HG02852 (cell line): ENCODE results near the gene SLC35E1.
"Not testable (repeated sequence)": the region's sequence is repeated elsewhere in the genome, so short reads cannot be mapped to it uniquely, and the experiment has no call there.

Source experiments
- ATAC-seq: cut with Tn5 transposase; IDR thresholded peaks from one replicate; pipeline ENCODE4 v1.9.1; 2021; ENCODE audit warnings: mild to moderate bottlenecking, moderate library complexity; ENCODE audit not compliant: unreplicated experiment

The SLC35E1 gene

DNA sequence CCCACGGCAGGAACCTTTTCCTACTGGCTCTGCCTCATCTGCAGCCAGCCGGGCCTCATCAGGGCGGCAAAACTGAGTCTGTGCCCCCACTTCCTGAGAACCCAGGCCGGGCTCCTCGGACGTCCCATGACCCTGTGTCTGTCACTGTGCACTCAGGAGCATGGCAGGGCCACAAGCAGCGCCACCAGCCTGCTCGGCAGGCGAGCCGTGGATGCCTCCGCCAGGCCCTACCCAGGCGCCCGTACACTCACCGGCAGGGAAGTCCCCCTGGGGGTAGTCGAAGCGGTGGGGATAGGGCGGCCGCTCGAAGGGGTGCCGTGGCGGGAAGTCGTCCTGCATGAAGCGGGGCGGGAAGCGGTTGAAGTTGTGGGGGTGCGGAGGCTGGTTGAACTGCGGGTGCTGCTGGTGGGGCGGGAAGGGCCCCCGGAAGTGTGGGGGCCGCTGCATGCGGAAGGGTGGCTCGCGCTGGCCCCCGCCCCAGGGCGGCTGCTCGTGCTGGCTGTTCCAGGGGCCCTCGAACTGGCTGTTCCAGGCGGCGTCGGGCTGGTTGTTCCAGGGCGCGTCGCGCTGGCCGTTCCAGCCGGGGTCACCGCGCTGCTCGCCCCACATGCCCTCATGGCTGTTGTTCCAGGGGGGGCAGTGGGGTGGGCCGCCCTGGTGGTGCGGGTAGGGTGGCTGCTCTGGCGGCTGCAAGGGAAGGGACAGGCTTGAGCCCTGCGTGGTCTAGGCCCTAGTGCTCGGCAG, 47.1 kb downstream of the SLC35E1 start:
- no peak for ATAC-seq

DNA sequence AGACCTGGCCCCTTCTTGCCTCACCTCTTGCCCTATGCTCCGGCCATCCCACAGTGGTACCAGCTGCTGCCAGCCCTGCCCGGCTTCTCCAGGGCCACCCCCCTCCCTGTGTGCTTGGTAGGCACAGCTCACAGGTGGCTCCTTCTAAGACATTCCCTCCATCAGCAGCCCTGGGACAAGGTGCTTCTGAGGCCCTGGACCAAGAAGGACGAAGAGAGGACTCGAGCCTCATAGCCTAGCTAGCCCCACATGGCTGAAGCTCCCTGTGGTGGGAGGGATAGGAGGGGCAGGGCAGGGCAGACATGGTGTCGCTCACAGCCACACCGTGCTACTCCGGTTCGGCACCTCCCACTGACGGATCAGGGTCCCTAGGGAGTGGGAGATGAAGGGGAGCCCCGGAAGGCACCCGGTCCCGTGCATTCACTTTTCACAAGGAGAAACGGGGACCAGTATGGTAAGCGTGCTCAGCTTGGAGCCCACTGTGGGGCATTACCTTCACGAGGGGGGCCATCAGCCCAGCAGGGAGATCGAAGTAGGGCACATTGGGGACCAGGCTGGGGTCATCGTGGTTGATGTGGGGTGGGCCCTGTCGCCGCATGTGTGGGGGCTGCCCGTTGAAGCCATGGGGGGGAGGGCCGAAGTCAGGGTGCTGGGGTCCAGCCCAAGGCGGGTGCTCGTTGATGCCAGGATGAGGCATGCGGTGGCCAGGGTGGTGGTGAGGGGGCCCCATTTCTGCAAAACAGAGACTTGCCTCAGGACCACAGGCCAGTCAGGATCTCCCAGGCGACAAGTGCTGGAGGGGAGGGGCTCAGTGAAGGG, 49.4 kb downstream of the SLC35E1 start:
- ATAC-seq, result no peak

DNA sequence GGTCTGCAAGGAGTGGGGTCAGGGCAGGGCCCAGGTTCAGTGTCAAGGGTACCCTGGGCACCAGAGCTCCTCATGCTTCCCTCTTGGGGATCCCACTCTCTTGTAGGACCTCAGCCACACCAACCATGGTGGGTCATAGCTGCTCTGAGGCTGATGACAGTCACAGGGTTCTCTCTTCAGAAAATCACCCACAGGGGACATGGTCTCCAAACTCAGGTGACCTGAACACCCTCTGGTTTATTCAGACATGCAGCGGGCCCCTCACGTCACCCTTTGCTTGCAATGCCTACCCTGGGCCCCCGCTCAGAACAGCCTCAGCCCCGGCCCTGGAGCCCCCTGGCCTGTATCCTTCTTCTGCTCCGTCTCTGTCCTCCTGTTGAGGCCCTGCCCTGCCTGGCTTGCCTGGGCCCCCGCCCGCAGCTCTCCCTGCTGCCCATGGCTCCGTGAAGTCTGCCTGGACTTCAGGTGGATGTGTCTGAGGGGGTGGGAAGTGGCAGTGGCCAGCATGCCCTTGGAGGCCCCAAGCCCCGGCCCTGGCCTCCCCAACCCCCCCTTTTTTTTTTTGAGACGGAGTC, 50.4 kb downstream of the SLC35E1 start:
- no peak for ATAC-seq

DNA sequence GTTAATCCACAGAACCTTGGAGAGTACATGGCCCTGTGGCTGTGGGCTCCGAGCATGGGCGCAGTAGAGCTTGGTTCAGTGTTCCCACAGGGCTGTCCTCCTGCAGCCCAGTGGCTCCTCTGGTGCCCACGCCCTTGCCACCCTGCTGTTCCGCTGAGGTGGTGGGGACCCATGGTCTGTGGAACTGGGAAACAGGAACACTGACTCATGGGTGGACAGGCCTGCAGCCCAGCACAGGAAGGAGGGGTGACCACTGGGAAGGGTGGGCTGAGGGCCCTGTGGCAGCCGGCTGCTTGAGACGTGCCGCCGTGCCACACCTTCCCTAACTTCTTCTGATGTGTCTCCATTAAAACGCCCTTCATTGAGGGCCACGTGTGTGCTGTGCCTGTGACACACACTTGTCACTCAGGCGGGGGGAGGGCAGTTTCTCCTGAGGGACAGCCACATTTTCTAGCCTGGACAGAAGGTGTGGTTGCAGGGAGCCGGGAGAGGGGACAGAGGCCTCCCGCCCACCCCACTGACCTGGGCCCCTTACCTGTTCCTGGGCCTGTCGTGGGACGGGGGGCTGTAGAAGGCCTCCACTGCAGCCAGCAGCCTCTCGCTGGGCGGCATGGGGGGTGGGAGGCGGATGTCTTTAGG, 51.1 kb downstream of the SLC35E1 start:
- no peak for ATAC-seq

DNA sequence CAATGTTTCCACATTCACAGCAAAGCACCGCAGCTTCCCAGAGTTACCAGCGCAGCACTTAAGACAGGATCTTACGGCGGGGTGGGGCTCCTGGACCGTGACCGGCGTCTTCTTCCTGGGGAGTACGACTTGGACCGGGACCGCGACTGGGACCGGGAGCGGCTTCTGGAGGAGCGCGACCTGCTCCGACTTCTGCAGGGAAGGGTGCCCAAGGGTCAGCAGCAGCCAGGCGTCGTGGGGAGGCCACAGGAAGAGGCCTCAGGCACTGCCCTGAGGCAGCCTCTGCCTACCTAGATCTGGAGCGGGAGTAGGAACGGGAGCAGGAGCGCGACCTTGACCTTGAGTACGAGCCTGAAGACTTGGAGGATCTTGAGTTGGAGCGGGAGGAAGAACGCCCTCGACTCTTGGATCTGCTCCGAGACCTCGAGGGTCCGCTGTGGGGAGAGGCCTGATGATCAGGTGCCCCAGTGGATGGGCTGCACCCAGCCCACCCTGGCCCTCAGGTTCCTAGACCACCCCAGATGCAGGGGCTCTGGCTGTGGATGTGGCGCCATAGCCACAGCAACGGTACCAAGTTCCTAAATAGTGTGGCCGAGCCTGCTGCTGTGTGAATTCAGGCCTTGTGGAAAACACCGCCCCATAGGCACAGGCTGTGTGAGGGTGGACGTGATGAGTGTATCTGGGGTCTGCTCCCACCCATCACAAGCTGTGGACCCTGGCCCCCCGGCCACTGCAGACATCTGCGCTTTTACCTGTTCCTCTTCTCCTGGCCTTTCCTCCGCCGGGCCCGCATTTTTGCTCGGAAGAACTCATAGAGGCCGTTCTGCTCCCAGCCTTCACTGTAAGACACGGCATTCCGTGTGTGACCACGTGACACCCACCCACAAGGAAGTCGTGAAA, 51.9 kb downstream of the SLC35E1 start:
- no peak for ATAC-seq

DNA sequence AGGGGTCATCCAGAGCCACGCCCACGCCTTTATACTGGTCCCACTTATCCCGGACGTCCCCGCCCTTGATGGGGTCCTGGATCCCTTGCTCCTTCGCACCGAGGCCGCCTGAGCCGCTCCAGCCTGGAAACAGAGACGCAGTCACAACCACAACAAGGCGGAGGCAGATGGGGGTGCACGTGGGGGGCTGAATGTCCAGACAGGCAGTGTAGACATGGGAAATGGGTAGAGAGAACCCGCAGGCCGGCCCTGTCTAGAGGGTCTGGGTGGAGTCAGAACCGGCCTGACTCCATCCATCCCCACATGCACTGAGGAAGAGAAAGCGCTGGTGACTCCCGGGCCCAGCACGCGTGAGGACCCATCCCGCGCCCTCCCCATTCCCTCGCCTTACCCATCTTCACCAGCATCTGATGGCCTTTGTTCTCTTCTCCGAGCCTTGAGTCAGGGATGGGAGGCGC, 53.0 kb downstream of the SLC35E1 start:
- ATAC-seq, result no peak

DNA sequence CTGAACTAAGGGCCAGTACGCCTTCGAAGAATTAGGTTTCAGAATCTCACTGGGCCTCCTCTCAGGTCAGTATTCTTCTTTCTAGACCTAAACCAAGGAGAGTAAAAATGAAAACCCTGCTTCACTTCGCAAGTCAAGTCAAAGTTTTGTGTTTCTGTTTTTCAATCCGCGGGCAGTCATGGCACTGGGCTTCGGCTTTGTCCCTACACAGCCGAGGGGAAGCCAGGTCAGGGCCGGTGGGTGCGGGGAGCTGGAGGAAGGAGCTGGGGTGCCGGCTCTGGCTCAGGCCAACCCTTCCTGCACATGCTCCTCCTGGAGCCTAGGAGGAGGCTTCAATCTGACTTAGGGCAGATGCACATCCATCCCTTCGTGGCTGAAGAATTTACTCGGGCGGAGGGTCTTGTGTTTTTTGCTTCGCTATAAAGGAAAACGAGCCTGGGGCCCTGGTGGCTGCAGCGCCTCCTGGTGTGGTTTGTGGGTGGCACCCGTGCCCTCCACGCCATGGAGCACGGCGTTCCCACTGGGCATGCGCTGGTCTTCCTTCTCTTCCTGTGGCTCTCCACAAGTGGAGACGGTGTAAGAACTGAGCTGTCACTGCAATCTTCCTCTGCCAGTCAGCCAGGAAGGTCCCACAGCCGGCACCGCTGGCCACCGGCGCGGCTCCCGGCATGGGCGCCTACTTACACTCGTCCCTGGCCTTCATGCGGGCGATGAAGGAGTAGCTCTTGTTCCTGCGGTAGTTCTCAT, 53.6 kb downstream of the SLC35E1 start:
- ATAC-seq, result no peak

DNA sequence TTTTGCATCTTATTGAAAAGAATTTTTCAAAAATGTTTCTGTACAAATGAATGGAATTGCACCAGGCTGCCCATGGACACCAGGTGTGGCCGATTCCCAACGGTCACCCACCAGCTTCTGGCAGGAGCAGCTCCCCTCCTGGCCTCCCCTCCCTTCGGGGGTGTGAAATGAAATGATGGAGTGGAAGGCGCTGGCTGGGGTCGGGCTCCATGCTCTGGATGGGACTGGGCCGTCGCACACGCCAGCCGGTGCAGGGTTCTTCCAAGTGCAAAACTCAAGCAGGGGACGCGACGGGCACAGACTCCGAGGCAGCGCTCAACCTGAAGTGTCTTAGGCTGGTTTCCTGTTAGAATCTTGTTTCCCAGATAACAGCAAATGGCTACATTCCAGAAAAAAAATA, 54.2 kb downstream of the SLC35E1 start:
- ATAC-seq, result no peak

DNA sequence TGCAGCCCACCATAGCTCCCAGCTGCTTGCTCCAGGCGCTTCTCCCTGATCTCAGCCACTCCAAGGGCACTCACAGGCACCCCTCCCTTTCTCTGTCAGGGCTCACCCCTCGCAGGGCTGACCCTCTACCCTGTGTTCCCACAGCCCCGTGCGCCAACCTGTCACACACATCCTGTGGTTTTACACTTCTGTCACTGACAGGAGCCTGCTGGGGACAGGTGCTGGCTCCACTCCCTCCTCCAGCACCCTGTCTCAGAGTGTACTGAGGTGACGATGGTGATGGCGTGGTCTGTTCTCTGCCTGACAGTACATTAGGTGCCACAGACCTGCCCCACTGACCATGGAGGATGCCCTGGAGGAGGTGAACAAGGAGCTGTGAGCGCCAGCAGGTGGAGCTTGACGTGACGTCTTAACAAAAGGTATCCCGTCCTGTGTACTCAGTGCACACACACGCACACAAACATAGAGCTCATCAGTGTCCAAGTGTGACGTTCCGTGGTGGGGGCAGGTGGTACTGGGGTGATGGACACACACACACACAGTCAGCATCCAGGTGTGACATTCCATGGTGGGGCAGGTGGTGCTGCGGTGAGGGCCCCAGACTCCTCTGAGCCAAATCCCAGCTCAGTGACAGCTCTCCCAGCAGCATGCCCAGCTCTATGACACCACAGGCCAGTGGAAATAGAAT, 55.1 kb downstream of the SLC35E1 start:
- no peak for ATAC-seq

DNA sequence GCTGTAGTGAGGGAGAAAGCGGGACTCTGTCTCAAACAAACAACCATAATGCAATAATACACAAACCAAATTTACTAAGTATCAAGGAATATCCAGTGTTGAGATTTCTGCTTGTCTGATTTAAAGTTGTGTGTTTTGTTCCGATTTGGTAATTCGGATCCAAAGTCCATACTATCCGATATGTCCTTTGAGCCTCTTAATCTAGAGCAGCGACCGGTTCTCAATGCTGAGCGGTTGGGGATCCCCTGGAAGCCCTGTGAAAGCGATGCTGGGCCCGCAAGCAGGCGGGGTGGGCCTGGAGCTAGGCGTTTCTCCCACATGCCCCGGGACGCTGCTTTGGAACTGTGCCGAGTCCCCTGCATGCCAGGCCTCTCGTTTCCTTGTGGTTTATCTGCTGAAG, 55.8 kb downstream of the SLC35E1 start:
- no peak for ATAC-seq

DNA sequence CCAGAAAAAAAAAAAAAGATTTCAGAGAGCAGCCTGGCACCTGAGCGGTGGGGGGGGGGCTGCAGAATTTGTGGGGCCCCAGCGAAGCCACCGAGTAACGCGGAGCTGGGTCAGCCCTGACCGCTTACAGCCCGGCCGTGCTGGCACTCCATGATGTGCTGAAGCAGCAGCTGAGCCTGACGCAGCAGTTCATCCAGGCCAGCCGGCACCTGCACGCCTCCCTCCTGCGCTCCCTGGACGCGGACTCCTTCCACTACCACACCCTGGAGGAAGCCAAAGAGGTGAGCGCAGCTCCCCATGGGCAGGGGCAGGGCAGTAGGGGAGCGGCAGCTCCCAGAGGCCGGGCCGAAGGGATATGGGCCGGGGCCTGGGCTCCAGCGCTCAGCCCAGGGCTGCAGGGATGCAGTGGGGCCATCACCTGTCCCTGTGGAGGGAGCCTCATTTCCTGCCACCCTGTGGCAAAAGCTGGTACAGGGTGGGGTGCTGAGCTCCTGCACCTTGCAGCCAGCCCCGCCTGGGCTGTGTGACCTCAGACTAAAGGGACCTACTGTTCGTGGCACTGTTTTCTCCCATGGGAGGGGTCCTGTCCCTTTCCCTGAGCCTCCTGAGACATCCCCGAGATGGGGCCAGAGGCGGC, 57.7 kb downstream of the SLC35E1 start:
- no peak for ATAC-seq

DNA sequence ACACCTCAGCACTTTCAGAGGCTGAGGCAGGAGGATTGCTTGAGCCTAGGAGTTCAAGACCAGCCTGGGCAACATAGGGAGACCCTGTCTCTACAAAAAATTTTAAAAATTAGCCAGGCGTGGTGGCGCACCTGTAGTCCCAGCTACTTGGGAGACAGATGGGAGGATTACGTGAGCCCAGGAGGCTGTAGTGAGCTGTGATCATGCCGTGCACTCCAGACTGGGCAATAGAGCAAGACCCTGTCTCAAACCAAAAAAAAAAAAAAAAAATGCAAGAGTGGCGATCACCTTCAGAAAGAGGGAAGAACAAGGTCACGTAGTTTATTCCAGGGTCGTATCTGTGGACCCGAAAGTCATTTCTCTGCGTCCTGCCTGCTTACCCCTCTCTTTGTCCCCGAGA, 59.6 kb downstream of the SLC35E1 start:
- ATAC-seq, result not testable (repeated sequence)

DNA sequence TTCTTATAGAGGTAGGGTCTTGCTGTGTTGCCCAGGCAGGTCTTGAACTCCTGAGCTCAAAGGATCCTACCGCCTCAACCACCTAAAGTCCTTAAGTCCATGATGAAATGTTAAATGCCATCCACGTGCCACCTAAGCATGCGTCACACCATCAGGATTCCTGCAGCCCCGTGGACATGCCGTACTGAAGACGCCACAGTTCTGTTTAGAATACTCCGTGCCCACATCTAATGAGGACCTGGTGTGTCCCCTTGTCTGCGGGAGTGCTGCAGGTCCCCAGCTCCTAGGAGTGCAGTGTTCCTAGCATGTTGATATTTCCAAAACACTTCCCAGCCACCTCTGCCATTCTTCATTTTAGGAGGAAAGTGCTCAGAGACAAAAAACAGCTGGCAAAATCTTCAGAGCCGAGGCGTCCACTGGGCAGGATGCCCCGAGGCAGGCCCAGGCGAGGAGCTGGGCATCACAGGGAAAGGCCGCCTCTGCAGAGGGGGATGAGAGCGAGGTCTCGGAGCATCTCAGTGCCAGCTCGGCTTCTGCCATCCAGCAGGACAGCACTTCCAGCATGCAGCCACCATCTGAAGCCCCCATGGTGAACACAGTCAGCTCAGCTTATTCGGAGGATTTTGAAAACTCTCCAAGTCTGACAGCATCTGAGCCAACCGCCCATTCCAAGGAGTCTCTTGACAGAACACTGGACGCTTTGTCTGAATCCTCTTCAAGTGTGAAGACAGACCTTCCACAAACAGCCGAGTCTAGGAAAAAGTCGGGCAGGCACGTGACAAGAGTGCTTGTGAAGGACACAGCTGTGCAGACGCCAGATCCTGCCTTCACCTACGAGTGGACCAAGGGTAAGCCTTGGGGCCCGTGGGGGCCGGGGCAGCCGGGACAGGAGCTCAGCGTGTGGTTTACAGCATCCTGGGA, 62.8 kb downstream of the SLC35E1 start:
- no peak for ATAC-seq

DNA sequence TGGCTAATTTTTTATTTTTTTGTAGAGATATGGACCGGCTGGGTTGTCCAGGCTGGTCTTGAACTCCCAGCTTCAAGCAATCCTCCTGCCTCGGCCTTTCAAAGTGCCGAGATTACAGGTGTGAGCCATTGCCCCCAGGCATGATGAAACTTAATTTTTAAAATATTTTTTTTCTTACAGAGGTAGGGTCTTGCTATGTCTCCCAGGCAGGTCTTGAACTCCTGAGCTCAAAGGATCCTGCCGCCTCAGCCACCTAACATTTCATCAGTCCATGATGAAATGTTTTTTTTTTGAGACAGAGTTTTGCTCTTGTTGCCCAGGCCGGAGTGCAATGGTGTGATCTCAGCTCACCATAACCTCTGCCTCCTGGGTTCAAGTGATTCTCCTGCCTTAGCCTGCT, 63.7 kb downstream of the SLC35E1 start:
- no peak for ATAC-seq

DNA sequence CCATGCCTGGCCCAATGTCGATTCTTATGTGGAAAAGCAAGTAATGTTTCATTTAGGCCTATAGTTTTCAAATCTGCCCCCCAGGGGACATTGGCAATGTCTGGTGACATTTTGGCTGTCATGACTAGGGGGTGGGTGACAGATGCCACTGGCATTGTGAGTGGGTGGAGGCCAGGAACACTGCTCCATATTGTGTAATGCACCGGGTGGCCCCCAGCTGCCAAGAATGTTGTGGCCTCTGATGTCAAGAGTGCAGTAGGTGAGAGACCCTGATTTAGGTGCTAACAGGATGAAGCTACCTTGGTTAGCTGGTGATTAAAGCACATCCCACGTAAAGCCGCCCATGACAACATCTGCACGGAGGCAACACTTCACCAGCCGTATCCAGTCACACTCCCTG, 65.3 kb downstream of the SLC35E1 start:
- ATAC-seq, result no peak

DNA sequence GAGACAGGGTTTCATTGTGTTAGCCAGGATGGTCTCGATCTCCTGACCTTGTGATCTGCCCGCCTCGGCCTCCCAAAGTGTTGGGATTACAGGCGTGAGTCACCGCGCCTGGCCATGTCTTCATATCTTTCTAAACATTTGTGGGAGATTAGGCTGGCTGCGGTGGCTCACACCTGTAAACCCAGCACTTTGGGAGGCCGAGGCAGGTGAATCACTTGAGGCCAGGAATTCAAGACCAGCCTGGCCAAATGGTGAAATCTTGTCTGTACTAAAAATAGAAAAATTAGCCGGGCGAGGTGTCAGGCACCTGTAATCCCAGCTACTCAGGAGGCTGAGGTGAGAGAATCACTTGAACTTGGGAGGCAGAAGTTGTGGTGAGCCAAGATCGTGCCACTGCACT, 66.1 kb downstream of the SLC35E1 start:
- not testable (repeated sequence) for ATAC-seq

DNA sequence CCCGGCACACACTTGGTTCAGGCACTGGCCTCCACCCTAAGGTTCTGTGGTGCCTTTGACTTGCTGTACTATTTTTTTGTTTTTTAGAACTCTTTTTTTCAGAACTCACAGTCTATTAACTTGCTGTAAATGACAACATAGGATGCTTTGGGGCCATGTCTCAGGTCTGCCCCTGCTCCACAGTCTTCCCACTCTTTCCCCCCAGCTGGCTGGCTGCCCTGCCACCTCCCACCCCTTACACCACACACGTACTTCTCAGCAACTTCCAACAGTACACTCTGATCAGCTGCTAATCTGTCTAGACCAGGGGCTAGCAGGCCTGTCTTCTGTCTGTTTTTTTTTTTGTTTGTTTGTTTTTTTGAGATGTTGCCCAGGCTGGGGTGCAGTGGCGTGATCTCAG, 67.9 kb downstream of the SLC35E1 start:
- no peak for ATAC-seq
